GM12878 (cell line): Measurements from ENCODE around the gene SORCS1. TPM values are rescaled to one million over a fixed set of nuclear protein-coding genes. Genes with fewer than 3 reads are reported as not detected.

Source experiments
- CBX5 ChIP-seq: sonication (generic); IDR thresholded peaks from 2 replicates; pipeline ENCODE4 v1.6.1; 2016; ENCODE audit warnings: low read depth, moderate library complexity, mild to moderate bottlenecking, inconsistent platforms
- CUX1 ChIP-seq: IDR thresholded peaks from 2 replicates; pipeline ENCODE4 v1.6.1; 2012; ENCODE audit warnings: improper control_type of control experiment, low read depth, low read length; ENCODE audit not compliant: insufficient replicate concordance
- NFIC ChIP-seq: IDR thresholded peaks from 2 replicates; pipeline ENCODE4 v1.6.1; 2012; ENCODE audit warnings: low read depth, mild to moderate bottlenecking, inconsistent platforms, low read length, moderate library complexity
- NFYA ChIP-seq: IDR thresholded peaks from 2 replicates; pipeline ENCODE4 v1.6.1; 2011; ENCODE audit warnings: low read depth, mild to moderate bottlenecking, low read length, improper control_type of control experiment, borderline replicate concordance
- ZNF24 ChIP-seq: fragments of 450-650 bp; IDR thresholded peaks from 2 replicates; pipeline ENCODE4 v1.6.1; 2017; ENCODE audit warnings: antibody characterized with exemption, mild to moderate bottlenecking
- polyA plus RNA-seq, 11 experiments: library from polyadenylated mRNA; depleted of rRNA in 4 of 11; unstranded in 6 of 11; stranded (reverse) in 5 of 11; fragments of >200 nt; fragmentation: Nextera tagmentation in 4 of 11; fragmentation: Illumina TruSeq in 1 of 11; extraction: Ambion mirVana in 4 of 11; extraction: Trizol in 1 of 11; gene quantifications; 1 replicate in 1 of 11; 2 replicates in 10 of 11; pipeline versions ENCODE4 v1.2.1 to v1.2.3, GENCODE V29; 2011 to 2016; ENCODE audit warnings: inconsistent platforms in 2 of 11, missing spikeins in 2 of 11, low read depth in 1 of 11
- total RNA-seq, 4 experiments: library from RNA; depleted of rRNA in 3 of 4; stranded (reverse); fragments of >200 nt in 3 of 4; fragmentation: Illumina TruSeq in 1 of 4; extraction: Trizol in 1 of 4; gene quantifications; 2 replicates each; pipeline versions ENCODE4 v1.2.1 to v1.2.3, GENCODE V29; 2013 to 2021
- TF ChIP-seq, protein P1 (sequence below): IDR thresholded peaks from 2 replicates; pipeline ENCODE4 v1.6.1; 2011; ENCODE audit warnings: low read depth, mild to moderate bottlenecking, low read length, moderate library complexity, borderline replicate concordance; ENCODE audit errors: extremely low read depth

The SORCS1 gene
- total and polyA plus RNA-seq, 10 of the 15 experiments (the other 5 are each of a cell fraction or from before 2014, with no cell fraction given): 0.02 to 9.6 (median 0.06) TPM; not detected in 3

DNA sequence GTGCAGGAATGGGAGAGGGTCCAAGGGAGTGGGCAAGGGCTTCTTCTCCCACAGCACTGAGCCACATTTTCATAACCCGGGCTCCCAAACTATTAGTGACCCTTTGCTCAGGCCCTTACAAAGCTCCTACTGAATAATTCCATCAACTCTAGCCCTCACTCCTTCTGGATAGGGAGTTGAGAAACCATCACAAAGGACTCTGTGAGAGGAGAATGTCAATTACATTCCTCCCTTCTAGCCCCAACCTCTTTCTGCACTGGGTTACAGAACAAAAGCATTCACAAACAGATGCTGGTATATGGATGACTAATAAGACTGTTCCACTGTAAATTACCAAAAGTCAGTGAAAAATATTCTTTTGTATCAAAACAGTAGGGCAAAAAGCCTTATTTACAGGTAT, 203.7 kb downstream of the SORCS1 start (continued):
- TF ChIP-seq CUX1 (no peak), CBX5 (no peak), NFIC (no peak), NFYA (no peak), ZNF24 (no peak)
- TF ChIP-seq, protein P1, sequence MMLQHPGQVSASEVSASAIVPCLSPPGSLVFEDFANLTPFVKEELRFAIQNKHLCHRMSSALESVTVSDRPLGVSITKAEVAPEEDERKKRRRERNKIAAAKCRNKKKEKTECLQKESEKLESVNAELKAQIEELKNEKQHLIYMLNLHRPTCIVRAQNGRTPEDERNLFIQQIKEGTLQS: no peak
- TF ChIP-seq, all 136 proteins: peak for 0
